HG03457 (cell line): ENCODE results near the gene STX10.

ENCODE experiments used
- ATAC-seq: cut with Tn5 transposase; IDR thresholded peaks from one replicate; pipeline ENCODE4 v1.9.1; 2021; ENCODE audit warnings: moderate number of reproducible peaks; ENCODE audit not compliant: unreplicated experiment

STX10 gene

DNA sequence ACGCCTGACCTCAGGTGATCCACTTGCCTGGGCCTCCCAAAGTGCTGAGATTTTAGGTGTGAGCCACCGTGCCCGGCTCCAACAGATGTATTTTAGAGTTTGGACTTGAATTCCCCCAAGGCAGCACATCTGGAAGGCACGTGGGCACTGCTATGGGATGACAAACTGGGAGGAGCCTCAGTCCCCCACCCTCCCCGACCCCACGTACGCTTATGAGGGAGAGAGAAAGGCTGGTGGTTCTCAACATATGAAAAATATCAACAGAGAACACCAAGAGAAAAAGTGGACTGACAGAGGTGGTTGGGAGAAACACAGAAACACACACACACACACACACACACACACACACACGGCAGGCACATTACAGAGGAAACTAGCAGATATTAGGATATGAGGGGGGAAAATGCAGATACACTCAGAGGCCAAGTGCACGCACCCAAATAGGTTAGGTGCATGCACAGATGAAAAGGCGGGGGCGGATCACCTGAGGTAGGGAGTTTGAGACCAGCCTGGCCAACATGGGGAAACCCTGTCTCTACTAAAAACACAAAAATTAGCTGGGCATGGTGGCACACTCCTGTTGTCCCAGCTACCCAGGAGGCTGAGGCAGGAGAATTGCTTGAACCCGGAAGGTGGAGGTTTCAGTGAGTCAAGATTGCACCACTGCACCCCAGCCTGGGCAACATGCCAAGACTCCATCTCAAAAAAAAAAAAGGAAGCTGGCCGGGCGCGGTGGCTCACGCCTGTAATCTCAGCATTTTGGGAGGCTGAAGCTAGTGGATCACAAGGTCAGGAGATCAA, 3.2 kb downstream of the STX10 start:
- ATAC-seq, result no peak

DNA sequence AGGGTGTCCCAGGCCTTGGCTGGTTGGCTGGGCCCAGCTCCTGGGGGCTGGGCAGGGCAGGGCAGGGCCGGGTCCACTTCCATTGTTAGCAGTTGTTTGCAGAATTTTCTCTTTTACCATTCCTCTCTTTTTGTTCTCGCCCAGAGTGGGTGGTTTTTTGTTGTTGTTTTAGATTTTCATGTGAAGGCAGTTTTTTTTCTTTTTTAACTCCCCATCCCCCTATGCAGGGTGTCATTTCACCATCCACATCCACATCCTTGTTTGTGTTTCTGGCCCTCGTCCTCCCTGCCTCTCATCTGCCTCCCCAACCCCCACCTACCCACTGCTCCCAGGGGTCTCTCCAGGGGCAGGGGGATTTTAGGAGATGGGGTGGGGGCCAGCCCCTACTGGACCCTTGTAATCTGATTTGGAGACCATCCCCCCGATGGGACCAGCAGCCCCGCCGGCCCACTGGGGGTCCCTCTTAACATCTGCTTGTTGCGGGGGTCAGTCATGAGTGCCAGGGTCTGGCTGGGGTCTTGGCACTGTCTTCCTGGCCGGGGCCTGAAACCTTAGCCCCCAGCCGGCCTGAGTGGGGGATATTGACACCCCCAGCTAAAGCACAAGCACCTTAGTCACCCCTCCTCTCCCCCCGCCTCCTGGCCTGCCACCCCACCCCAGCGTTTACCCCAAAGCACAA, 10.4 kb downstream of the STX10 start:
- ATAC-seq, result no peak

DNA sequence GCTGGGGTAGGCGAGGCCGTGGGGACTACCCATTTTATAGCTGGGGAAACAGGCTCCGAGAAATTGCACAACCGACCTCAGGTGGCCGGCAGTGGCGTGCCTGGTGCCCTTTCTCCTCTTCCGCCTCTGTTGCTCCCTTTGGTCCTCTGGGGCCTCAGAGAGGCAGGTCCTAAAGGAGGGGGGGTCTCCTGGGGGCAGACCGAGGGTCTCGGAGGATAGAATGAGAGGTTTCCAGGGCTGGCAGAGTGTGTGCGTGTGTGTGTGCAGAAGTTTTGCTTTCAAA, 11.3 kb downstream of the STX10 start:
- ATAC-seq, result no peak

DNA sequence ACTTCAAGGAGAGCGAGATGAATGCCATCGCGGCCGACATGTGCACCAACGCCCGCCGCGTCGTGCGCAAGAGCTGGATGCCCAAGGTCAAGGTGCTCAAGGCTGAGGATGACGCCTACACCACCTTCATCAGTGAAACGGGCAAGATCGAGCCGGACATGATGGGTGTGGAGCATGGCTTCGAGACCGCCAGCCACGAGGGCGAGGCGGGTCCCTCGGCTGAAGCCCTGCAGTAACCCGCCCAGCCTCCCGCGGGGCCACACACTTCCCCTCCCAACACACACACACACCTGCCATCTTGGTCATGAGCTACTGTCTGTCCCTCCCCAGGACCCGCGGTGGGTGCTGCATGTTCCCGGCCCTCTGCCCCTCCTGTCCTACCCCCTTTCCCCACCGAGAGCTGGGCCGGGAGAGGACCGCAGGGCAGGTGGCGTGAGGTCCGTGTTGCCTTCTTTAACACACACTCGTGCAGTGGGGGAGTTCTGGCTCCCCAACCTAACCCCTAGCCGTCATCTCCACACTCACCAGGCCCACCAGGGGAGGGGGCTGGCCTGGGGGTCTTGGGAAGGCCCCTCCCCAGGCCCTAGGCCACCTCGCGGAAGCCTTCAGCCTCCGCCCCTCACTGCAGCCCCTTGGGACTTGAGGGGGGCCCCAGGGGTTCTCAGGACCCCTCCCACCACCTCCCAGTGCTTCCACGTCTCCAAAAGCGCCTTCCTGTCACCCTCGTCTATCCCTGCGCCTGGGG, 11.8 kb downstream of the STX10 start:
- ATAC-seq, result no peak

DNA sequence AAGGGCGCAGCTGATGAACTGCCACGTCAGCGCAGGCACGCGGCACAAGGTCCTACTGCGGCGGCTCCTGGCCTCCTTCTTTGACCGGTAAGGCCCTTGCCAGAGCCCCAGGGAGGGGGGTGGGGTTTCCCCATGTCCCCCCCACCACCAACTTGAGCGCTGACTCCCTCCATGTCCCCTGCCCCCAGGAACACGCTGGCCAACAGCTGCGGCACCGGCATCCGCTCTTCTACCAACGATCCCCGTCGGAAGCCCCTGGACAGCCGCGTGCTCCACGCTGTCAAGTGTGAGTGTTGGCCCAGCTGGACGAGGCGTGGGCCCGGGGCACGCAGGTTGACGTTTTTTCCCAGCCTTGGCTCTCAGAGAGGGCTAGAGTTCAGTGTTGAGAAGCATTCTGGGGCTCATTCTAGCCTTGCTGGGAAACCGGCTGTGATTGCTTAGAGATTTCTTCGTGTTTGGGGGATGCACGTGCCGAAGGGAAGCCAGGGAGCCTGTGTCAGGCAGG, 12.8 kb downstream of the STX10 start:
- ATAC-seq, result no peak

DNA sequence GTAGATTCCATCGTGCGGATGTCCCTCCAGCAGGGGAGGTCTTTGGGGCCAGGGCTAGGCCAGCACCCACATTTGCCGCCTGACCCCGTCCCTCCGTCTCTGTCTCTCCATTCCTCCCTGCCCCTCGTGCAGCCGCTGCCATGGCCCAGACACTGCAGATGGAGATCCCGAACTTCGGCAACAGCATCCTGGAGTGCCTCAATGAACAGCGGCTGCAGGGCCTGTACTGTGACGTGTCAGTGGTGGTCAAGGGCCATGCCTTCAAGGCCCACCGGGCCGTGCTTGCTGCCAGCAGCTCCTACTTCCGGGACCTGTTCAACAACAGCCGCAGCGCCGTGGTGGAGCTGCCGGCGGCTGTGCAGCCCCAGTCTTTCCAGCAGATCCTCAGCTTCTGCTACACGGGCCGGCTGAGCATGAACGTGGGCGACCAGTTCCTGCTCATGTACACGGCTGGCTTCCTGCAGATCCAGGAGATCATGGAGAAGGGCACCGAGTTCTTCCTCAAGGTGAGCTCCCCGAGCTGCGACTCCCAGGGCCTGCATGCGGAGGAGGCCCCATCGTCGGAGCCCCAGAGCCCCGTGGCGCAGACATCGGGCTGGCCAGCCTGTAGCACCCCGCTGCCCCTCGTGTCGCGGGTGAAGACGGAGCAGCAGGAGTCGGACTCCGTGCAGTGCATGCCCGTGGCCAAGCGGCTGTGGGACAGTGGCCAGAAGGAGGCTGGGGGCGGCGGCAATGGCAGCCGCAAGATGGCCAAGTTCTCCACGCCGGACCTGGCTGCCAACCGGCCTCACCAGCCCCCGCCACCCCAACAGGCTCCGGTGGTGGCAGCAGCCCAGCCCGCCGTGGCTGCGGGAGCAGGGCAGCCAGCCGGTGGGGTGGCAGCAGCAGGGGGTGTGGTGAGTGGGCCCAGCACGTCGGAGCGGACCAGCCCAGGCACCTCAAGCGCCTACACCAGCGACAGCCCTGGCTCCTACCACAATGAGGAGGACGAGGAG, 14.8 kb downstream of the STX10 start:
- no peak for ATAC-seq

DNA sequence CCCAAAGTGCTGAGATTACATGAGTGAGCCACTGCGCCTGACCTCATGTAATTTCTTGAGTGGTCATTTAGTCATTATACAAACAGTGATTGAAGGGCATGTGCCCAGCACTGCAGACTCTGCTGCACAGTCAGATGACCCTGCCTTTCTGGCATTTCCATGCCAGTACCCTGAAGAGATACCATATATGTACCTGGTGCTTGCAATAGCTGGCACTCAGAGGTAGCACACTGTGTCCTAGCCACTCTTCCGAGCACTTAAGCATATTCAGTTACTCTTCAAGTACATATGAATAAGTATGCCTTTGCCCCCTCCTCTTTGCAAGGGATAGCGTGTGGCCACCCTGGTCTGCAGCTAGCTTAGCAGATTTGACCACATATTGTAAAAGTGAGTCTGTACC, 15.5 kb downstream of the STX10 start:
- ATAC-seq, result no peak

DNA sequence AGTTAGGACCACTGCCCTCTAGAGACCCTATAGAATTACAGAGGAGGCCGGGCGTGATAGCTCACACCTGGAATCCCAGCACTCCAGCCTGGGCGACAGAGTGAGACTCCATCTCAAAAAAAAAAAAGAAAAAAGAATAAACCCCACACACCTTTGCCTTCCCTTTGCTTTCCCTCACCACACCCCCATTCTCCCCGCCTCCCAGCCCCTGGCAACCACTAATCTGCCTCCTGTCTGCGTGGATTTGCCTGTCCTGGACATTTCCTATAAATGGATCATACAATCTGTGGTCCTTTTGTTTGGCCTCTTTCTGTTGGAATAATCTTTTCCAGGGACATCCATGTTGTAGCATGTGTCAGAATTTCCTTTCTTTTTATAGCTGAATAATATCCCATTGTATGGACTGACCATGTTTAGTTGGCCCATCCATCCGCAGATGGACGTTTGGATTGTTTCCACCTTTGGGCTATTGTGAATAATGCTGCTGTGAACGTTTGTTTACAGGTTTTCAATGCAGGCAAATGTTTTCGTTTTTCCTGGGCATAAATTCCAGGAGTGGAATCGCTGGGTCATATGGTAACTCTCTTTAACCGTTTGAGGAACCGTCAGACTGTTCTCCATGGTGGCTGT, 16.8 kb downstream of the STX10 start:
- ATAC-seq, result no peak

DNA sequence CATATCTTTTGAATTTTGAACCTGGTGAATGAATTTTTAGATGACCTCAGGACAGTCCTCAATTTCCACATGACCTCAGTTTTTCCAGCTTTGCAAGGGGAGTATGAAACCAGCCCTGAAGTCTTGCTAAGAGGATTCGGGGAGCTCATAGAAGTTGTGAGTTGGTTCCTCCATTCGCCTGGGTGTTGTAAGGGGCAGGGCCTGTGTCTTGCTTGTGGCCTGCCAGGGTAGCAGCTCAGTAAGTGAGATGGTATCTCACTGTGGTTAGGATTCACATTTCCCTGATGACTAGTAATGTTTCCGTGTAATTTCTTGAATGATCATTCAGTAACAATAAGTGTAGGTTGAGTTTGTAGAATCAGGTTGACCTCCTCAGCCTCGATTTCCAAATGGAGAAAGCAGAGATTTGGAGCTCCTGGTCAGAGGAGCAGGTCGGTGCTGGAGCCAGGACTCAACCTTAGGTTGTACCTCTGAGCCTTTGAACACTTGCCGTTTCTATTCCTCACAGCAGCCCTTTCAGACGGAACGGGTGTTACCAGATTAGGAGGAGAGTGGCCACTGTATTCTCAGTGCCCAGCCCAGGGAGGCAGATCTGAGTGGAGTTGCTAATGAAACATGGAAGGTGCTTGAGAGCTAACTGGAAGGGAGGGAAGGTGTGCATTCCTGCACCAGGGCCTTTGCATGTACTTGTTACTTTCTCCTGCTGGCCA, 17.5 kb downstream of the STX10 start:
- no peak for ATAC-seq

DNA sequence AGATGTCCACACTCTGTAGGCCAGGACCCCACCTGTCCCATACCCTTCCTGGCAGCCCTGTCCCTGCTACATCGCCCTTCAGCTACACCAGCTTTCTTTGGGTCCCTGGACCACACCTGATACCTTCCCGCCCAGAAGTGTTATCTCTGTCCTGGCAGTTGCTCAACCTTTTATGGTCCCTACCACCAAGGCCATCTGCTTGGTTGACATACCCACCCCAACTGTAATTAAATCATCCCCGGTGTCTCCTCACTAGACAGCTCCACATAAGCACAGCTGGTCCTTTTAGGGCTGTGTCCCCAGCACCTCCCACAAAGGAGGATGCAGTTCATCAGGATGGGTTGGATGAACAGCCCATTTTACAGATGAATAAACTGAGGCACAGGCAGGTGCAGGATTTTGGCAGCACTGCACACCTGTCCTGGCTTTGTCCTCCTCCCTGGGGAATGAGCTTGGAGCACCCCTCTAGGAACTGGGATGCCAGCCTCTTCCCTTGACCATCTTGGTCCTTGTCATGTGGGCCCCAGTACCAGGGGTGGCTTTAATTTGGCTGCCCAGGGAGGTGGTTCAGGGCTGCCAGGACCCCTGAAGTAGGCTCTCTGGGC, 19.2 kb downstream of the STX10 start:
- no peak for ATAC-seq

DNA sequence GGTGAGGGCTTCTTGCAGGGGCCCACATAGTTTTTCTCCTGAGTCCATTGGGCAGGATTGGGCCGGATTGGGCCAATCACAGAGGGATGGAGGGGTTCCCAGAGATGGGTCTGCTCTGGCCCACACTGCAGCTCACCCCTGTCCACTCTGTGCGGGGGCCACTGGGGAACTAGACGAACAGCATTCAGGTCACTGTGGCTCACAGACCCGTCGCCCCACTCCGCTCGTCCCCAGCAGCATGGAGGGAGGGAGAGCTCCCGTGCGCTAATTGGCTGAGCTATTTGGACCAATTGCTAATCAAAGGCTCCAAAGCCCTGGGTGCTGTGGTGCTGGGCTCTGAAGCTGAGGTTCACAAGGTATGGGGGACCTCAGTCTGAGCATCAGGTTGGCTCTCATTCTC, 20.8 kb downstream of the STX10 start:
- no peak for ATAC-seq

DNA sequence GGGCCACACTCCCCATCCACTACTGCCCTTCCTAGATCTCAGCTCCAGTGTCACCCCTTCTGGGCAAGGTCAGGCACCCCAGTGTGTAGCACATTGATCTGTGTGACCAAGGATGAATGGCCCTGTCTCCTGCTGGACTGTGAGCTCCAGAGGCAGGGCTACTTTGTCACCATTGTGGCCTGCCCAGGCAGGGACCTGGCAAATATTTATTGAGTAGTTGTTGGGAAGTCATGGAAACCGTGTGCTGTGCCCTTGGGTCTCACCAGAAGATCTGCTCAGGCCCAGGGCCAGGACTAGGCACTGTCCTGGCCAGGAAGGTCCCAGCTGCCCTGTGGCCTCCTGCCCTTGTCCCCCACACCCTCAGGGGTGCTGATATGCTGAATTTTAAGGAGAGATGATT, 21.6 kb downstream of the STX10 start:
- ATAC-seq, result no peak

DNA sequence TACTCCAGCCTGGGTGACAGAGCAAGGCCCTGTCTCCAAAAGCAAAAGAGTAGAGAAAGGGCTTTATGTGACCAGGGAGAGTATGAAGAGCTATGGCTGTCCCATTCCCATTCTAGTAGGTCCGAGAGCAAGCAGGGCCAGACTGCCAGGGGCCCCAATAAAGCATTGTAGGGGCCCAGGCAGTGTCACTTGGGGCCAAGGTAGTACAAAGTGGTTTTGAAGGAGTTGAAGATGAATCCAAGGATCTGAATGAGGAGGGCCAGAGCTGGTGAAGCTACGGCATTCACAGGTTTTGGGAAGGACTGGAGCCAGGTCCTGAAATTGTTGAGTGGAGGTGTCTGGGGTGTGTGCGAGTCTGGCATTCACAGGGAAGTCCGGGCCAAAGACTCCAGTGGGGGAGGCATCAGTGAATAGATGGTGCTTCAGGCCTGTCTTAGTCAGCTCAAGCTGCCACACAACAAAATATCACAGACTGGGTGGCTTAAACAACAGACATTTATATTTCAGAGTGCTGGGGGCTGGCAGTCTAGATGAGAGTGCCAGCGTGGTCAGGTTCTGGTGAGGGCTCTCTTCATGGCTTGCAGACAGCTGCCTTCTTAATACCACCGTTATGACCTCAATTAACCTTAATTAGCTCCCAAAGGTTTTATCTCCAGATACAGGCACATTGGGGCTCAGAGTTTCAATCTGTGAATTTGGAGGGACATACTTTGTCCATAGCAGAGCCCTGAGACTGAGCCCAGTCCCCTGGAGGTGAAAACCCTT, 22.2 kb downstream of the STX10 start:
- ATAC-seq, result no peak

DNA sequence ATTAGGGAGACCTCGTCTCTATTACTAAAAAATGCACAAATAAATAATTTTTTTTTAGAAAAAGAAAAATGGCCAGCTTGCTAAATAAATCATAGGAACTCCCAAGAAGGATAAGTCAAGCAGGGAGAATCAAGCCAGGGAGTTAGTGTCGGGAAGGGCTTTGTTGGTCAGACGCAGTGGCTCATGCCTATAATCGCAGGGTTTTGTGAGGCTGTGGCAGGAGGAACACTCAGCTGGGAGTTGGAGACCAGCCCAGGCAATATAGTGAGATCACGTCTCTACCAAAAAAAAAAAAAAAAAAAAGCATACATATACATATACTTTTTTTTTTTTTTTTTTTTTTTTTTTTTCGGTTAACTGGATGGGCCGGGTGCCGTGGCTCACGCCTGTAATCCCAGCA, 23.1 kb downstream of the STX10 start:
- ATAC-seq, result no peak

DNA sequence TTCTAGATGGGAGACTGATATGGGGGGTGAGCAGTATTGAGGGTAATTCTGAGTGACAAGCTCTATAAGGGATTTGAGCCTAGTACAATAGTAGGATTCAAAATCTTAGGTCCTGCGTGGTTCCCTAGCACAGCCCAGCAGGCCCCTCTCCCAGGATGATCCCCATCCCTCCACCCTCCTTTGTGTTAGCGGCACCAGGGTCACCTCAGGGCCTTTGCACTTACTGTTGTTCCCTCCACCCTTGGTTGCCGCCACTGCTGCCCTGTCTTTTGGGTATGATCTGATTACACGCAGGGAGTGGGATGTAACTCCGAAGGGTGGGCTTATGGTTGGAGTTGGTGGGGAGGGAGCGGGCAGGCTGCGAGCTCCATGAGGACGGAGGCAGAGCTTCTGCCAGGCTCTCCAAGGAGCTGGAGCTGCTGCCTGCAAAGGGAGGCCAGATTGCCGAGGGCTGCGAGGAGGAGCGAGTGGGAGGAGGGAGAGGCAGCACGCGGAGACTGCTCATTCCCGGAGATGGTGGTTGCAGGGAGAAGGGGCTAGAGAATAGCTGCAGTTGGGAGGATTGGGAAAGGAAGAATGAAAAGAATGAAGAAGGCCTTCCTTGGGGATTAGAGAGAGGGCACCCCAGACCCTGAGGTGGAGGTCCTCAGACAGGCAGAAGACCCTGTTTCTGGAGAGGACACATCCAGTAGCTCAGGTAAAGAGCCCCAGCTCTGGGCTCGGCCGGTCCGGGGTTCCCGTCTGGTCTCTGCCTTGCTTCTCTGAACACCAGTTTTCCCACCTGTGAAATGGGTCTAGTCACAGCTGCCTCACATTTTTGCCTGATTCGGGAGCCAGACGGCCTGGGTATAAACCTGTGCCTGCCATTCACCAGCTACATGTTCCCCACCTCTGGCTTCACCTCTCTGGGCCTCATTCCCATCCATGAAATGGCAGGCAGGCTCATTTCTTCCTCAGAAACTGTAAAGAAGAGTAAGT, 26.9 kb downstream of the STX10 start:
- ATAC-seq, result no peak

DNA sequence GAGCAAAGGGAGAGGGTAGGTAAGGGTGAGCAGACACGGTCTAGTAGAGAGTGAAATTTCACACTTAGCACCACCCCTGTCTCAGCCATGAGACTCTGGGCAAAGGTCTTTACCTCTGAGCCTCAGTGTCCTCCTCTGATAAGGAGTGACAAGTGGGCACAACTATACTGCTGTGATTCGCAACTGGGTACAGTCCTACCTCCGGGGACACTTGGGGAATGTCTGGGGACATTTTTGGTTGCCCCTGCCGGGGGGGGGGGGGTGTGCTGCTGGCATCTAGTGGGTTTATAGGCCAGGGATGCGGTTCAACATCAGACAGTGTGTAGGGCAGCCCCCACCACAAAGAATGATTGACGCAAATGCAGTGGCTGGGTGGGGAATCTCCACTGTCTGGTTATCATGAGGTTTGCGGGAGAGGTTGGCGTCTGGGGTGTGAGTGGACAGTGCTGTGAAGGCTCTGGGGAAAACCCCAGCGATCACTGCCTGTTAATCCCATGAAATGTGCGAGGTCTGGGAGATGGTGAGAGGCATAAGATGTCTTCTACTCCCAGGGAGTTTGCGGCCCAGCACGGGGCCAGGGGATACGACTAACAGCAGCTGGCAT, 27.8 kb downstream of the STX10 start:
- no peak for ATAC-seq
